GM10266 (cell line): ENCODE measurements around the gene TLE3.

Experiments
- DNase-seq: peaks from one replicate; pipeline ENCODE4 v3.0.0; 2012; ENCODE audit errors: extremely low spot score
- CTCF ChIP-seq: IDR thresholded peaks from 2 replicates; pipeline ENCODE4 v1.5.1; 2012; ENCODE audit warnings: mild to moderate bottlenecking, low read depth; ENCODE audit not compliant: control insufficient read depth, insufficient read depth; ENCODE audit errors: missing control alignments

Gene TLE3

GRCh38 chr15:70008697-70009290 lies 88.9 kb downstream of the TLE3 start:
- no peak for TF ChIP-seq CTCF
- no peak for DNase-seq

GRCh38 chr15:70006259-70007147 lies 91.2 kb downstream of the TLE3 start:
- no peak for TF ChIP-seq CTCF
- DNase-seq, result no peak

DNA sequence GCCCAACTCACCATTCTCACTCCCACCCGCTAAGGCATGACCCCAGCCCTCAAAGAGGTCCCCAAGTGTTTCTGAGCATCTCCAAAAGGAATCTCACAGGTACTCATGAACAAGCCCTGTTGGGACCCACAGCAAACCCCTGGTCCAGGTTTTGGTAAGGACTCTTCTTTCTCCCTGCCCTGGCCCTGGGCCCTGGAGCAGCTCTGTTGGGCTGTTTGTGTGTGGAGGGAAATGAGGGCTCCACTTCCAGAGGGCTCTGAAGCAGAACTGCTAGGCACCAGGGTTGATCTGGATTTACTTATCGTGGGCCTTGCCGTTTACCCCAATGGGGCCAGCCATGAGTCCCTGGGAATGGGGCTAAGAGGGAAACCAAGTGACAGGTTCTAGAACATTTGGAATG lies 92.9 kb downstream of the TLE3 start:
- DNase-seq, result no peak
- TF ChIP-seq CTCF, result no peak

DNA sequence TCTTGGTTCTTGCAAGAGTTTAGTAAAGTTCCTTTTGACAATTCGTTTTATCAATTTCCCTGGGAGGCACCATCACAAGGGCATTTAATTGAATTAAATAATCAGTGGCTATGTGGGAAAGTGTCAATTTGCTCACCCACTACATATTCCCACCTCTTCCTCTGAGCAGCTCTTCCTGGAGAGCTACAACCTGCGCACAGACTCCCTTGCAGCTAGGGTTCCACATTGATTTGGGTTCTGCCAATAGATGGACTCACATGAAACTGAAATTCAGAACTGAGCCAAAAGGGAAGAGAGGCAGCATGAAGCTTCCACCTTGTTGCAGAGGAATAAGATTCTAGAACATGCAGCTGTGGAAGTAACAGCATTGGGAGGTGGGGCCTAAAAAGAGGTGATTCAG lies 94.8 kb downstream of the TLE3 start:
- no peak for TF ChIP-seq CTCF
- DNase-seq, result no peak

DNA sequence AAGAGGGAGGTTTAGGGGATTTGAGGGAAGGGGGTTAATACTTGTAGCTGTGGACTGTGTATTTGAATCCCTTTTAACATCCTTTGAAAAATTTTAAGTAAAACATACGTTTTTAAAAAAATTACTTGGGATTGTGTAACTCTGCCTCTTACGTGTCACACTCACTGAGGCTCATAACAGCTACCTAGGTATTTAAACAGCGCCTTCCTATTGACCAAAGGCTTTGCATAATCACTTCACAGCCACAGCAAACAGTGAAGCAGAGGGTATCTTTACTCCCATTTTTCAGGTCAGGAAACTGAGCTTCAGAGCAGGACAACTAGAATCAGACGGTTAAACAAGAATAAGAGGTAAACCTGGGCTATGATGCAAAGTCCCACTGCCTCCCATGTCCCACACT lies 95.9 kb downstream of the TLE3 start:
- no peak for TF ChIP-seq CTCF
- DNase-seq, result no peak

GRCh38 chr15:69999392-70000085 lies 98.2 kb downstream of the TLE3 start:
- no peak for DNase-seq
- TF ChIP-seq CTCF, result no peak
